Measurements from ENCODE around the gene CBLN3. TPM values are rescaled to one million over a fixed set of nuclear protein-coding genes. Genes with fewer than 3 reads are reported as not detected.

Gene CBLN3
- total RNA-seq, 2 experiments from 2014 or later = 2.0 to 6.7 TPM

GRCh38 chr14:24377126-24377525 is 52.3 kb downstream of the CBLN3 start:
- no peaks in the 10 kb centered on the region for H3K9me3 ChIP-seq (ENCODE audit: low read length)
- no peak overlapping the region for H3K4me2 ChIP-seq (ENCODE audit: low read length)
- H3K9me2 ChIP-seq (ENCODE audit: insufficient read depth, low read length) = no peaks in the 10 kb centered on the region
- H3K79me2 ChIP-seq (ENCODE audit: insufficient read depth, low read depth, low read length) = no peaks in the 10 kb centered on the region
- BruUV-seq (replicated peaks) = no TSS peak
- CTCF ChIA-PET (ENCODE audit: unreplicated experiment) = no interaction called here
- H3K4me3 ChIP-seq (ENCODE audit: low read depth, low read length, poor library complexity, severe bottlenecking) = no peak overlapping the region
- H3K27ac ChIP-seq (ENCODE audit: low read depth, low read length, poor library complexity, severe bottlenecking) = no peak overlapping the region
- no peaks in the 10 kb centered on the region for H3K4me1 ChIP-seq (ENCODE audit: insufficient read depth, low read length, poor library complexity, severe bottlenecking)
- no peaks in the 10 kb centered on the region for H4K20me1 ChIP-seq (ENCODE audit: insufficient read depth, low read length)
- intact Hi-C loops (cut with micrococcal nuclease; ENCODE audit: unreplicated experiment) = no loop called here
- H2AFZ ChIP-seq (ENCODE audit: low read length) = no peak overlapping the region
- TF ChIP-seq CTCF (conservative IDR thresholded peaks at IDR 0.05; ENCODE audit: low read length) (no peak), EZH2phosphoT487 (IDR thresholded peaks at IDR 0.05; ENCODE audit: borderline replicate concordance, low read depth, low read length) (no peak)
- POLR2A ChIA-PET = interaction anchor here (0.9 kb wide), 1 partner anchor 11 kb away, joined by 5 read pairs; no protein-coding TSS in a partner anchor
- H3K36me3 ChIP-seq (ENCODE audit: insufficient read depth, low read length) = peaks cover 9% of the 10 kb centered on the region; the same call in 1 of the 2 replicates
- DNase-seq (ENCODE audit: low spot score) = no peak

Other genes starting within 250 kb of the CBLN3 start
- 48.4 and 59.2 TPM in 2 replicates for gene IPO4, start 240.9 kb downstream of the CBLN3 start, total RNA-seq (2014; rRNA removed; shearing (Covaris generic))
- 49.3 and 53.1 TPM in 2 replicates for gene IPO4, start 240.9 kb downstream of the CBLN3 start, total RNA-seq (2022)
- gene TM9SF1, start 234.2 kb downstream of the CBLN3 start, total RNA-seq (2014; rRNA removed; shearing (Covaris generic)) = 23.4 and 31.3 TPM in 2 replicates
- gene TM9SF1, start 234.2 kb downstream of the CBLN3 start, total RNA-seq (2022) = 23.1 and 27.8 TPM in 2 replicates
- not detected in 2 replicates for gene TSSK4, start 224.0 kb downstream of the CBLN3 start, total RNA-seq (2014; rRNA removed; shearing (Covaris generic))
- 1.1 and 1.5 TPM in 2 replicates for gene TSSK4, start 224.0 kb downstream of the CBLN3 start, total RNA-seq (2022)
- 48.5 and 65.7 TPM in 2 replicates for gene CHMP4A, start 216.2 kb downstream of the CBLN3 start, total RNA-seq (2014; rRNA removed; shearing (Covaris generic))
- 67.6 and 72.9 TPM in 2 replicates for gene CHMP4A, start 216.2 kb downstream of the CBLN3 start, total RNA-seq (2022)
- gene MDP1, start 213.6 kb downstream of the CBLN3 start, total RNA-seq (2014; rRNA removed; shearing (Covaris generic)) = 21.5 and 23.2 TPM in 2 replicates
- 26.6 and 30.9 TPM in 2 replicates for gene MDP1, start 213.6 kb downstream of the CBLN3 start, total RNA-seq (2022)
- 167 and 285 TPM in 2 replicates for gene NEDD8, start 197.3 kb downstream of the CBLN3 start, total RNA-seq (2014; rRNA removed; shearing (Covaris generic))
- 174 and 182 TPM in 2 replicates for gene NEDD8, start 197.3 kb downstream of the CBLN3 start, total RNA-seq (2022)
- 39.4 and 51.4 TPM in 2 replicates for gene GMPR2, start 196.7 kb downstream of the CBLN3 start, total RNA-seq (2014; rRNA removed; shearing (Covaris generic))
- 61.4 and 62.3 TPM in 2 replicates for gene GMPR2, start 196.7 kb downstream of the CBLN3 start, total RNA-seq (2022)
- gene TINF2, start 187.0 kb downstream of the CBLN3 start, total RNA-seq (2014; rRNA removed; shearing (Covaris generic)) = 63.9 and 70.1 TPM in 2 replicates
- gene TINF2, start 187.0 kb downstream of the CBLN3 start, total RNA-seq (2022) = 76.1 and 77.5 TPM in 2 replicates
- 3.0 and 5.2 TPM in 2 replicates for gene TGM1, start 166.5 kb downstream of the CBLN3 start, total RNA-seq (2014; rRNA removed; shearing (Covaris generic))
- gene TGM1, start 166.5 kb downstream of the CBLN3 start, total RNA-seq (2022) = 5.4 and 7.0 TPM in 2 replicates
- gene RABGGTA, start 158.1 kb downstream of the CBLN3 start, total RNA-seq (2014; rRNA removed; shearing (Covaris generic)) = 16.7 and 24.3 TPM in 2 replicates
- gene RABGGTA, start 158.1 kb downstream of the CBLN3 start, total RNA-seq (2022) = 27.3 and 29.7 TPM in 2 replicates
- 21.0 and 27.4 TPM in 2 replicates for gene DHRS1, start 129.9 kb downstream of the CBLN3 start, total RNA-seq (2014; rRNA removed; shearing (Covaris generic))
- gene DHRS1, start 129.9 kb downstream of the CBLN3 start, total RNA-seq (2022) = 34.9 and 35.6 TPM in 2 replicates
- 30.6 and 33.2 TPM in 2 replicates for gene NOP9, start 129.8 kb downstream of the CBLN3 start, total RNA-seq (2014; rRNA removed; shearing (Covaris generic))
- gene NOP9, start 129.8 kb downstream of the CBLN3 start, total RNA-seq (2022) = 44.0 and 52.6 TPM in 2 replicates
- not detected in 2 replicates for gene CIDEB, start 121.7 kb downstream of the CBLN3 start, total RNA-seq (2014; rRNA removed; shearing (Covaris generic))
- gene CIDEB, start 121.7 kb downstream of the CBLN3 start, total RNA-seq (2022) = 1.6 and 3.2 TPM in 2 replicates
- gene LTB4R2, start 119.5 kb downstream of the CBLN3 start, total RNA-seq (2014; rRNA removed; shearing (Covaris generic)) = 15.7 and 18.2 TPM in 2 replicates
- gene LTB4R2, start 119.5 kb downstream of the CBLN3 start, total RNA-seq (2022) = 37.6 TPM in 2 replicates
- 15.8 and 17.9 TPM in 2 replicates for gene LTB4R, start 118.2 kb downstream of the CBLN3 start, total RNA-seq (2014; rRNA removed; shearing (Covaris generic))
- gene LTB4R, start 118.2 kb downstream of the CBLN3 start, total RNA-seq (2022) = 28.3 and 30.5 TPM in 2 replicates
- 0.26 and 2.0 TPM in 2 replicates for gene ADCY4, start 94.6 kb downstream of the CBLN3 start, total RNA-seq (2014; rRNA removed; shearing (Covaris generic))
- 3.4 and 6.0 TPM in 2 replicates for gene ADCY4, start 94.6 kb downstream of the CBLN3 start, total RNA-seq (2022)
- gene RIPK3, start 89.7 kb downstream of the CBLN3 start, total RNA-seq (2014; rRNA removed; shearing (Covaris generic)) = 8.1 and 13.8 TPM in 2 replicates
- gene RIPK3, start 89.7 kb downstream of the CBLN3 start, total RNA-seq (2022) = 14.5 and 18.8 TPM in 2 replicates
- 72.2 and 94.7 TPM in 2 replicates for gene NFATC4, start 61.5 kb downstream of the CBLN3 start, total RNA-seq (2014; rRNA removed; shearing (Covaris generic))
- 96.6 and 130 TPM in 2 replicates for gene NFATC4, start 61.5 kb downstream of the CBLN3 start, total RNA-seq (2022)
- 0.13 TPM in 2 replicates for gene NYNRIN, start 30.7 kb downstream of the CBLN3 start, total RNA-seq (2014; rRNA removed; shearing (Covaris generic))
- gene NYNRIN, start 30.7 kb downstream of the CBLN3 start, total RNA-seq (2022) = not detected in 2 replicates
- 50.8 and 56.1 TPM in 2 replicates for gene KHNYN, start 286 bp upstream of the CBLN3 start, total RNA-seq (2014; rRNA removed; shearing (Covaris generic))
- gene KHNYN, start 286 bp upstream of the CBLN3 start, total RNA-seq (2022) = 57.5 and 66.4 TPM in 2 replicates
- 51.4 and 54.0 TPM in 2 replicates for gene SDR39U1, start 13.1 kb upstream of the CBLN3 start, total RNA-seq (2014; rRNA removed; shearing (Covaris generic))
- 101 and 103 TPM in 2 replicates for gene SDR39U1, start 13.1 kb upstream of the CBLN3 start, total RNA-seq (2022)
- gene CMA1, start 78.6 kb upstream of the CBLN3 start, total RNA-seq (2014; rRNA removed; shearing (Covaris generic)) = not detected in 2 replicates
- gene CMA1, start 78.6 kb upstream of the CBLN3 start, total RNA-seq (2022) = not detected in 2 replicates
- gene CTSG, start 146.6 kb upstream of the CBLN3 start, total RNA-seq (2014; rRNA removed; shearing (Covaris generic)) = not detected in 2 replicates
- gene CTSG, start 146.6 kb upstream of the CBLN3 start, total RNA-seq (2022) = not detected in 2 replicates
- not detected in 2 replicates for gene GZMH, start 180.0 kb upstream of the CBLN3 start, total RNA-seq (2014; rRNA removed; shearing (Covaris generic))
- not detected in 2 replicates for gene GZMH, start 180.0 kb upstream of the CBLN3 start, total RNA-seq (2022)
- gene GZMB, start 204.5 kb upstream of the CBLN3 start, total RNA-seq (2014; rRNA removed; shearing (Covaris generic)) = not detected in 2 replicates
- gene GZMB, start 204.5 kb upstream of the CBLN3 start, total RNA-seq (2022) = not detected in 2 replicates

Data from OCI-LY7 (cell line).